Thyroid gland (tissue), 4 donors: ENCODE measurements around the gene HIVEP3. TPM values are rescaled to one million over a fixed set of nuclear protein-coding genes. Genes with fewer than 3 reads are reported as not detected.

Experiments used
- DNase-seq, 2 donors: peaks; one replicate each; pipeline ENCODE4 v3.0.0-alpha.2; 2019
- H3K27ac ChIP-seq, 3 donors: fragments of 200-600 bp; sonication (generic); 1 replicate in 2 of 3; 2 replicates in 1 of 3; pipeline ENCODE4 v1.5.1; 2016 to 2019; ENCODE audit warnings: mild to moderate bottlenecking in 1 of 3, moderate library complexity in 1 of 3
- H3K27me3 ChIP-seq: fragments of 200-600 bp; sonication (generic); one replicate; pipeline ENCODE4 v1.5.1; 2019
- H3K36me3 ChIP-seq, 2 donors: fragments of 200-600 bp; sonication (generic); one replicate each; pipeline ENCODE4 v1.5.1; 2016 to 2019
- H3K4me1 ChIP-seq, 2 donors: fragments of 200-600 bp; sonication (generic); one replicate each; pipeline ENCODE4 v1.5.1; 2017 to 2019
- H3K4me3 ChIP-seq, 3 donors: fragments of 200-600 bp; sonication (generic); replicated peaks in 1 of 3; 1 replicate in 2 of 3; 2 replicates in 1 of 3; pipeline ENCODE4 v1.5.1; 2016; ENCODE audit warnings: mild to moderate bottlenecking in 1 of 3
- H3K9me3 ChIP-seq: fragments of 200-600 bp; sonication (generic); one replicate; pipeline ENCODE4 v1.5.1; 2017
- CTCF ChIP-seq, 6 experiments: fragments of 200-600 bp in 3 of 6; fragments of 450-650 bp in 3 of 6; sonication (generic) in 3 of 6; IDR thresholded peaks; one replicate each; pipeline ENCODE4 v1.5.1; 2016 to 2019; ENCODE audit warnings: antibody characterized with exemption in 6 of 6, mild to moderate bottlenecking in 2 of 6, inconsistent platforms in 1 of 6, moderate library complexity in 1 of 6
- POLR2A ChIP-seq, 2 donors: fragments of 450-650 bp; IDR thresholded peaks; one replicate each; pipeline ENCODE4 v1.6.1; 2017; ENCODE audit warnings: antibody characterized with exemption in 2 of 2, mild to moderate bottlenecking in 2 of 2, moderate library complexity in 1 of 2
- WGBS, 2 donors: methylation state at CpG; one replicate each; pipeline ENCODE4 v1.1.5; 2017; 5-methylcytosine and 5-hydroxymethylcytosine counted together
- intact Hi-C: fragments of 100-400 bp; cut with DNase I; formaldehyde crosslinking; loops from one replicate; pipeline ENCODE4 v1.15.1; 2023
- total RNA-seq, 4 donors: library from RNA; depleted of rRNA; stranded (reverse); fragments of >200 nt; gene quantifications; one replicate each; pipeline ENCODE4 v1.2.3, GENCODE V29; 2016

HIVEP3 gene
- total RNA-seq, 4 donors from 2014 or later, result 9.7 to 13.5 (median 12.5) TPM

DNA sequence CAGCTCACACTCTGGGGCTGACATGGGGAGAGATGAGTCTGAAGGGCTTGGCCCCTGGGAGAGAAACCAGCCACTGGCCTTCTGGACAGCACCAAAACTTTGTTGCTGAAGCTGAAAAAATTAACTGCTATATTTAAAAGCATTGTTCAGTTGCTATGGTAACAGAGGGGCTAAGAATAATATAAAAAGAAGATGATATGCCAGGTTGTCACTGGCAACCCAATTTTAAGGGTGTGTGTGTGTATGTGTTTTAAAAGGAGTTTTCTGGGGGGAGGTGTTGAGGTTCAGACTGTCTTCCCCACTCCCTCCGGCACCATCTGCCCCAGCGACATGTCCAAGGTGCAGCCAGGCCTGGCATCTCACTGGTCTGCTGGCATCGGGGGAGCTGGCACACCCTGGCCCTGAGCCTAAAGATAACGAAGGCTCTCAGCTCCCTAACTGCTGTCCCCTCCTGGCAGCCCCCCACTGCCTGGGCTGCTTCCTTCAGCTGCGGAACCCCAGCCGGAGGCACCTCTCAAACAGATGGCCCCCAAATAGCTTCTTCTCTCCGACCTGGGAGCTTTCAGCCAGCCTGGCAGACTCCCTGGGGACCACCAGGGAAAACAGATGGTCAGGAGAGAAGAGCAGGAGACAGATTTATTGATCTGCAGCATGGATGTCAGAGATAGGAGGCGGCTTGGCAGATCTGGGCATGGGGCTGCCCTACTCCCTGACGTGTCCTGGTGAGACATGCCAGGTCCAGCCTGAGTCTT lies 203.9 kb downstream of the HIVEP3 start:
- H3K9me3 ChIP-seq, result no peaks in the 10 kb centered on the region
- intact Hi-C loops, result no loop called here
- H3K27me3 ChIP-seq, result no peaks in the 10 kb centered on the region
- H3K4me1 ChIP-seq, result peaks cover 0 to 9% of the 10 kb centered on the region in 2 donors
- H3K27ac ChIP-seq, result no peak overlapping the region
- TF ChIP-seq CTCF (IDR thresholded peaks at IDR 0.05), result no peak
- no peak for TF ChIP-seq POLR2A (IDR thresholded peaks at IDR 0.05)
- H3K4me3 ChIP-seq, result no peak overlapping the region
- 96% methylated on average over 7 to 9 of the region's 9 CpGs for WGBS, 2 donors
- H3K36me3 ChIP-seq, result no peaks in the 10 kb centered on the region
- DNase-seq, result no peak

DNA sequence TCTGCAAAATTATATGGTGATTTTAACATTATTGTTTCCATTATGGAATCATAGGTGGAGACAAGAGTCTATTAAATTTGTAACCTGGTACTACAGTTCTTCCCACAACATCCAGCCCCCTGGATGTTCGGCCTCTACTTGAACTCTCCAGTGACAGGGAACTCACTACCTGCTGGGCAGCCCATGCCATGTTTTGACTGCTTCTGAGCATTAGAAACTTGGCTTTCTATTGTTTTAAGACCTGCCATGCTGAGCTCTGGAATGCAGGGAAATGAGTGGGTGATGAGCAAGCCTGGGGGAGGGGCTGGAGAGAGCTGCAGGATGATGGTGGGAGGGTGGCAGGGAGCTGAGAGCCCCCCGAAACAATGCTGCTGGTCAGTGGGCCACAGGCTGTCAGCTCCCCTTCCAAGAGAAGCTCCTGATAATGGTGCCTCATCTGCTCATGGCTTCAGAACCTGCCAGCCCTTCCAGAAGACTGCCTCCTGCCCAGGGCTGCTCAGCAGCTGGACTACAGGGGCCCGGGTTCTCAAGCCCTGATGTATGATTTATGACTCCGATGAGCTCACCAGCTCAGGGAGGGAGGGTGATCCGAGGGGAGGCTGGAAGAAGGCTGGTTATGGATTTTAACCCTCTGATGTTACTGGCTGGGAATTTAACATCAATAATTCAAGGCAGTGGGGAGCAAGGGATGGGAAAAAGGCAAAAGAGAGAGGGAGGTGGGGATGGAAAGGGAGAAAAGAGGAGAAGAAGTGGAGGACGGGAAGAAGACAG lies 205.0 kb downstream of the HIVEP3 start:
- TF ChIP-seq POLR2A (IDR thresholded peaks at IDR 0.05) (no peak), CTCF (IDR thresholded peaks at IDR 0.05) (no peak)
- WGBS, 2 donors, result 70 to 85% methylated on average over 6 of the region's 6 CpGs
- no peaks in the 10 kb centered on the region for H3K9me3 ChIP-seq
- no peaks in the 10 kb centered on the region for H3K36me3 ChIP-seq
- no peak for DNase-seq
- intact Hi-C loops, result no loop called here
- H3K4me3 ChIP-seq, result no peak overlapping the region
- H3K4me1 ChIP-seq, result peaks cover 0 to 9% of the 10 kb centered on the region in 2 donors
- no peaks in the 10 kb centered on the region for H3K27me3 ChIP-seq
- H3K27ac ChIP-seq, result no peak overlapping the region

- Histone ChIP-seq H3K27ac (no peak overlapping the region), H3K9me3 (no peaks in the 10 kb centered on the region), H3K4me1 (peaks cover 0 to 9% of the 10 kb centered on the region in 2 donors), H3K36me3 (no peaks in the 10 kb centered on the region), H3K4me3 (no peak overlapping the region), H3K27me3 (no peaks in the 10 kb centered on the region)
- no peak for DNase-seq
- no peak for TF ChIP-seq CTCF (IDR thresholded peaks at IDR 0.05)
- no peak for TF ChIP-seq POLR2A (IDR thresholded peaks at IDR 0.05)
- intact Hi-C loops, result no loop called here
- 90 to 91% methylated on average over 5 of the region's 5 CpGs for WGBS, 2 donors
Observed at GRCh38 chr1:41713141-41713540, 205.6 kb downstream of the HIVEP3 start.

GRCh38 chr1:41712695-41713094 lies 206.0 kb downstream of the HIVEP3 start:
- Histone ChIP-seq H3K27me3 (no peaks in the 10 kb centered on the region), H3K4me3 (no peak overlapping the region), H3K9me3 (no peaks in the 10 kb centered on the region), H3K27ac (no peak overlapping the region), H3K36me3 (no peaks in the 10 kb centered on the region), H3K4me1 (peaks cover 0 to 9% of the 10 kb centered on the region in 2 donors)
- peak; percentile 88 to 94 for DNase-seq
- 29 to 39% methylated on average over 5 of the region's 5 CpGs for WGBS, 2 donors
- intact Hi-C loops, result no loop called here
- no peak for TF ChIP-seq CTCF (IDR thresholded peaks at IDR 0.05)
- TF ChIP-seq POLR2A (IDR thresholded peaks at IDR 0.05), result no peak

DNA sequence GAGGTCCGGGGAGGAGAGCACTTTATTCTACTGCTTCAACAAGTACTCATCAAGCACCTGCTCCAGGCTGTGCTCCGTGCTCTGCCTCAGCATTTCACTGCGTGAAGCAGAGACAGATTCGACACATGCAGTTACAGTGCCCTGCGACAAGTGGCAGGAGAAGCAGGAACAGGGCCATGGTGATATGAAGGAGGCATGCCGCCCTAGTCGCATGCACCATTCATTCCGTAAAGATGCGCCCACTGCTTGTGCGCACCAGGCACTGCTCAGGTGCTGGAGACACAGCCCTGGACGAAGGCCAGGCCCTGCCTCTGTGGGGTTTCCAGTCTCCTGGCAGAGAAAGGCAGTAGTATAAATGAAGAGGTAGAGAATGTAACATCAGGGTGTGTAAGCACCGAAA lies 206.6 kb downstream of the HIVEP3 start:
- Histone ChIP-seq H3K36me3 (no peaks in the 10 kb centered on the region), H3K27ac (no peak overlapping the region), H3K9me3 (no peaks in the 10 kb centered on the region), H3K4me1 (peaks cover 0 to 9% of the 10 kb centered on the region in 2 donors), H3K4me3 (no peak overlapping the region), H3K27me3 (no peaks in the 10 kb centered on the region)
- TF ChIP-seq CTCF (IDR thresholded peaks at IDR 0.05) (no peak), POLR2A (IDR thresholded peaks at IDR 0.05) (no peak)
- intact Hi-C loops, result no loop called here
- DNase-seq, result no peak
- 90 to 95% methylated on average over 12 of the region's 12 CpGs for WGBS, 2 donors
